HCT116 (cell line): ENCODE measurements around the gene ITPKA.

Source experiments
- CTCF ChIP-seq, 3 experiments: fragments of 200-600 bp in 1 of 3; sonication (generic) in 1 of 3; IDR thresholded peaks in 2 of 3; conservative IDR thresholded peaks in 1 of 3; 2 replicates each; pipeline ENCODE4 v1.5.1; 2012 to 2017; ENCODE audit warnings: low read depth in 2 of 3, low read length in 2 of 3, antibody characterized with exemption in 1 of 3, borderline replicate concordance in 1 of 3, control low read depth in 1 of 3, mild to moderate bottlenecking in 1 of 3, mixed read lengths in 1 of 3, mixed run types in 1 of 3, moderate library complexity in 1 of 3; ENCODE audit not compliant: insufficient read depth in 1 of 3
- POLR2AphosphoS5 ChIP-seq: IDR thresholded peaks from 2 replicates; pipeline ENCODE4 v1.6.1; 2011; ENCODE audit warnings: mild to moderate bottlenecking, low read depth, low read length, moderate library complexity
- SP1 ChIP-seq: IDR thresholded peaks from 2 replicates; pipeline ENCODE4 v1.6.1; 2012; ENCODE audit warnings: low read depth

DNA sequence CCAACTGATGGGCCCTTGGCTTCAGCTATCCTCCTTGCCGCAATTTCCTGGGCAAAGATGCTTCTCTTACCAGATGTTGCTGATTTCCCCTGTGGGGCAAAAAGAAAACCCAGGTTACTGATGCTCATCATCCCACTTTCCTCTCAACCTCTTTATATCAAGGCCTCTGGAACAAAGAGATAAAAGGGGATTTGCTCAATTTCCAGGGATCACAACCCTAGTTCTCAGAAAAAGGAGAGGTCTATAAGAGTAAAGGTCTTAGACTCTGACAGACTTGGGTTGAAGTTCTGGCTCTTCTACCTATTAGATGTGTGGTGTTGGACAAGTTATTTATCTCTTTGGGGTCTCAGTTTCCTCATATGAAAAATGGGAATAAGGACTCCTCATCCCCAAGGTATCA lies 41.9 kb downstream of the ITPKA start:
- no peak for TF ChIP-seq POLR2AphosphoS5
- no peak for TF ChIP-seq CTCF (IDR thresholded peaks at IDR 0.05 in 2 of 3, conservative IDR thresholded peaks at IDR 0.05 in 1 of 3; ENCODE audit: borderline replicate concordance in 1 of 3, insufficient read depth in 1 of 3, low read depth in 2 of 3, low read length in 2 of 3)
- TF ChIP-seq SP1 = no peak
